Activated CD4-positive, alpha-beta T cell treated with anti-CD3 and anti-CD28 coated beads for 48 hours (primary cell): Measurements from ENCODE around the gene ZNF554.

Source experiments
- DNase-seq: peaks from one replicate; pipeline ENCODE4 v3.0.0-alpha.2; 2020

ZNF554 gene

DNA sequence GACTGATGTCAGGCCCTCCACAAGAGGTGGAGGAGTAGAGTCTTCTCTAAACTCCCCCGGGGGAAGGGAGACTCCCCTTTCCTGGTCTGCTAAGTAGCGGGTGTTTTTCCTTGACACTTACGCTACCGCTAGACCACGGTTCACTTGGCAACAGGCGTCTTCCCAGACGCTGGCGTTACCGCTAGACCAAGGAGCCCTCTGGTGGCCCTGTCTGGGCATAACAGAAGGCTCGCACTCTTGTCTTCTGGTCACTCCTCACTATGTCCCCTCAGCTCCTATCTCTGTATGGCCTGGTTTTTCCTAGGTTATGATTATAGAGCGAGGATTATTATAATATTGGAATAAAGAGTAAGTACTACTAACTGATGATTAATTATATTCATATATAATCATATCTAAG is 52.5 kb downstream of the ZNF554 start:
- DNase-seq: peak; percentile 44

GRCh38 chr19:2877398-2878331 is 58.0 kb downstream of the ZNF554 start:
- no peak for DNase-seq

- no peak for DNase-seq
Measured at GRCh38 chr19:2883686-2884439, 64.2 kb downstream of the ZNF554 start.

DNA sequence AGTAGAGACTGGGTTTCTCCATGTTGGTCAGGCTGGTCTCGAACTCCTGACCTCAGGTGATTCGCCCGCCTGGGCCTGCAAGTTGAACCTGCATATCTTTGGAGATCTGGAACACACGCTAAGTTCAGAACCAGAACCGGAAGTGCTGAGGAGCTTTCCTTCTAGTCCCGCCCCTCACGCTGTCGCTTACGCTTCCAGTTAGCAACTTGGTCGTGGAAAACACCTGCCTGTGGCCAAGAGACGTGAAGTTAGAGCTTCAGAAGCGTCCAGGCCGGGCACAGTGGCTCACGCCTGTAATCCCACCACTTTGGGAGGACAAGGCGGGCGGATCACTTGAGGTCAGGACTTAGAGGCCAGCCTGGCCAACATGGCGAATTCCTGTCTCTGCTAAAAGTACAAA is 66.1 kb downstream of the ZNF554 start:
- no peak for DNase-seq
